Loucy (cell line): ENCODE data around the gene CCR5AS.
A peak's percentile ranks its signal among the peaks of the same experiment; 100 is the strongest.

Experiments used
- H2AFZ ChIP-seq: fragments of 200-600 bp; sonication (generic); 2 replicates; pipeline ENCODE4 v1.6.0; 2016; ENCODE audit warnings: antibody characterized with exemption, mild to moderate bottlenecking, low read length, moderate library complexity
- H3F3A ChIP-seq: fragments of 200-600 bp; 2 replicates; pipeline ENCODE4 v1.6.0; 2016; ENCODE audit warnings: antibody characterized with exemption, low read depth, mild to moderate bottlenecking
- H3K27me3 ChIP-seq: fragments of 200-600 bp; sonication (generic); 2 replicates; pipeline ENCODE4 v1.6.1; 2014; ENCODE audit warnings: low read length, mild to moderate bottlenecking; ENCODE audit not compliant: insufficient read depth, poor library complexity, severe bottlenecking
- H3K36me3 ChIP-seq: fragments of 200-600 bp; sonication (generic); 2 replicates; pipeline ENCODE4 v1.6.1; 2016; ENCODE audit warnings: low read length; ENCODE audit not compliant: insufficient read depth
- H3K4me1 ChIP-seq: fragments of 200-600 bp; sonication (generic); 2 replicates; pipeline ENCODE4 v1.5.1; 2014; ENCODE audit warnings: low read length, mild to moderate bottlenecking; ENCODE audit not compliant: insufficient read depth, poor library complexity, severe bottlenecking
- H3K4me2 ChIP-seq: fragments of 200-600 bp; sonication (generic); 2 replicates; pipeline ENCODE4 v1.6.0; 2014; ENCODE audit warnings: antibody characterized with exemption, low read length, low read depth, mild to moderate bottlenecking; ENCODE audit not compliant: poor library complexity, severe bottlenecking
- H3K4me3 ChIP-seq: fragments of 200-600 bp; sonication (generic); 2 replicates; pipeline ENCODE4 v1.5.1; 2014; ENCODE audit warnings: low read length, mild to moderate bottlenecking, mixed read lengths; ENCODE audit not compliant: poor library complexity, severe bottlenecking
- H3K79me2 ChIP-seq: fragments of 200-600 bp; sonication (generic); 2 replicates; pipeline ENCODE4 v1.6.1; 2014; ENCODE audit warnings: low read length; ENCODE audit not compliant: insufficient read depth
- H3K9ac ChIP-seq: fragments of 200-600 bp; sonication (generic); 2 replicates; pipeline ENCODE4 v1.6.0; 2014; ENCODE audit warnings: mild to moderate bottlenecking, low read depth, low read length, moderate library complexity; ENCODE audit not compliant: poor library complexity, severe bottlenecking
- H3K9me2 ChIP-seq: fragments of 200-600 bp; sonication (generic); replicated peaks from 2 replicates; pipeline ENCODE4 v1.6.1; 2016; ENCODE audit warnings: low read depth, low read length, mixed read lengths
- H3K9me3 ChIP-seq: fragments of 200-600 bp; sonication (generic); 2 replicates; pipeline ENCODE4 v1.6.1; 2014; ENCODE audit warnings: mild to moderate bottlenecking, antibody characterized with exemption, low read length, low read depth; ENCODE audit not compliant: insufficient read depth
- H4K20me1 ChIP-seq: fragments of 200-600 bp; sonication (generic); 2 replicates; pipeline ENCODE4 v1.6.0; 2014; ENCODE audit warnings: antibody characterized with exemption, low read length, mild to moderate bottlenecking; ENCODE audit not compliant: insufficient read depth, poor library complexity, severe bottlenecking
- CTCF ChIP-seq: fragments of 200-600 bp; sonication (generic); conservative IDR thresholded peaks from 2 replicates; pipeline ENCODE4 v1.5.1; 2014; ENCODE audit warnings: mild to moderate bottlenecking, antibody characterized with exemption, low read length
- EZH2phosphoT487 ChIP-seq: fragments of 200-600 bp; IDR thresholded peaks from 2 replicates; pipeline ENCODE4 v1.6.1; 2018; ENCODE audit warnings: antibody characterized with exemption, mild to moderate bottlenecking, moderate library complexity, borderline replicate concordance

The CCR5AS gene

DNA sequence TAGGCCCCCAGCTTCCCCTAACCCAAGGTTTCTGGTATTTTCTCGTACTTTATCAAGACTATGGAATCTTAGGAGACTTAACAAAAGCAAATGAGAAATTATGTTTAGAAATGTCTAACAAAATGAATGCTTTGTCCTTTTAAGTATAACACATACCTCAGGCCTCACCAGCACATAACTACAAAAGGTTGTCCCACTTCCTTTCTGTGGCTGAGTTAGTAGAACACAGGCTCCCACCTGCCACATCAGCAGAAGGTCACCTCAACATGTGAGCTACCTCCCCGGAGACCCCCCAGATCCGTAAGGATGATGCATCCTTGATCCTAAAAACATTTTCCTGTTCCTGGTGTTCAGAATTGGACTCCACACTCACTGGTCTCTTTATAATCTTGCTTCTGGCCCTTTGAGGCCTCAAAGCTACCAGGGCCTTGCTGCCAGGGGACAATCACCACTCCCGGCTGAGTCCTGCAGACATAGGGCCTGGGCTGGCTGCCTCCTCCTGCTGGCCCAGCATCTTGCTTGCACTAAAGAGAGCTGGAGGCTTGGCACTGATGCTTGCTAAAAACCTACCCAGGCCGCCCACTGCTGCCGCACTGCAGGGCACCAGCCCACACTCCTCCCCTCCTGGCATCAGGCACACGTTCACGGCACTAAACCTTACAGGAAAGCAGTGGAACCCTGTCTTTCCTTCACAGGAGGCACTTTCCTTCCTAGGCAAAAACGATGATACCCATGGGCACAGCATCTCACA, 3.0 kb upstream of the CCR5AS start:
- Histone ChIP-seq H3K27me3 (no peaks in the 10 kb centered on the region), H3K4me1 (peaks cover 13% of the 10 kb centered on the region), H3K4me2 (no peak overlapping the region), H3K9ac (no peak overlapping the region), H3K4me3 (no peak overlapping the region), H3K36me3 (no peaks in the 10 kb centered on the region), H3K9me2 (no peaks in the 10 kb centered on the region), H3K9me3 (no peaks in the 10 kb centered on the region), H2AFZ (peak overlapping the region; percentile 23; the same call in 1 of the 2 replicates), H4K20me1 (no peaks in the 10 kb centered on the region), H3F3A (no peaks in the 10 kb centered on the region), H3K79me2 (no peaks in the 10 kb centered on the region)
- TF ChIP-seq EZH2phosphoT487 (no peak), CTCF (no peak)

DNA sequence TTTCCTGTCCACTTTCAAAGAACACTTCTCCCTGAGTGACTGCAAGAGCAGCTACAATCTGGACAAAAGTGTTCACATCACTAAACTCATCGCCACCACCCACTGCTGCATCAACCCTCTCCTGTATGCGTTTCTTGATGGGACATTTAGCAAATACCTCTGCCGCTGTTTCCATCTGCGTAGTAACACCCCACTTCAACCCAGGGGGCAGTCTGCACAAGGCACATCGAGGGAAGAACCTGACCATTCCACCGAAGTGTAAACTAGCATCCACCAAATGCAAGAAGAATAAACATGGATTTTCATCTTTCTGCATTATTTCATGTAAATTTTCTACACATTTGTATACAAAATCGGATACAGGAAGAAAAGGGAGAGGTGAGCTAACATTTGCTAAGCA, 2.0 kb upstream of the CCR5AS start:
- no peaks in the 10 kb centered on the region for H3F3A ChIP-seq
- H3K27me3 ChIP-seq = no peaks in the 10 kb centered on the region
- H3K9ac ChIP-seq = no peak overlapping the region
- TF ChIP-seq CTCF (peak; percentile 37), EZH2phosphoT487 (no peak)
- H3K79me2 ChIP-seq = no peaks in the 10 kb centered on the region
- no peak overlapping the region for H3K4me2 ChIP-seq
- H3K4me1 ChIP-seq = peaks cover 13% of the 10 kb centered on the region
- H3K36me3 ChIP-seq = no peaks in the 10 kb centered on the region
- H4K20me1 ChIP-seq = no peaks in the 10 kb centered on the region
- no peak overlapping the region for H3K4me3 ChIP-seq
- no peaks in the 10 kb centered on the region for H3K9me3 ChIP-seq
- no peaks in the 10 kb centered on the region for H3K9me2 ChIP-seq
- no peak overlapping the region for H2AFZ ChIP-seq

DNA sequence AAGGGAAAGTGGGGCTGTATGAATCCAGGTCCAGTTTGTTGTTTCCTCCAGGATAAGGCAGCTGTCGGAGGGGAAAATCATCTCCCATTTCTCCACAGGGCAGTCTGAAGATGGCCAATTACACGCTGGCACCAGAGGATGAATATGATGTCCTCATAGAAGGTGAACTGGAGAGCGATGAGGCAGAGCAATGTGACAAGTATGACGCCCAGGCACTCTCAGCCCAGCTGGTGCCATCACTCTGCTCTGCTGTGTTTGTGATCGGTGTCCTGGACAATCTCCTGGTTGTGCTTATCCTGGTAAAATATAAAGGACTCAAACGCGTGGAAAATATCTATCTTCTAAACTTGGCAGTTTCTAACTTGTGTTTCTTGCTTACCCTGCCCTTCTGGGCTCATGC, 1.1 kb upstream of the CCR5AS start:
- H3K4me1 ChIP-seq = peaks cover 13% of the 10 kb centered on the region
- H3K79me2 ChIP-seq = no peaks in the 10 kb centered on the region
- no peak overlapping the region for H2AFZ ChIP-seq
- H3K4me2 ChIP-seq = no peak overlapping the region
- H3F3A ChIP-seq = no peaks in the 10 kb centered on the region
- no peaks in the 10 kb centered on the region for H3K9me3 ChIP-seq
- H4K20me1 ChIP-seq = no peaks in the 10 kb centered on the region
- no peak overlapping the region for H3K4me3 ChIP-seq
- TF ChIP-seq CTCF = no peak
- TF ChIP-seq EZH2phosphoT487 = no peak
- no peaks in the 10 kb centered on the region for H3K27me3 ChIP-seq
- H3K36me3 ChIP-seq = no peaks in the 10 kb centered on the region
- no peak overlapping the region for H3K9ac ChIP-seq
- no peaks in the 10 kb centered on the region for H3K9me2 ChIP-seq
